ENCODE data around the gene DGKG.

The DGKG gene

GRCh38 chr3:186173224-186173815 lies 188.7 kb downstream of the DGKG start:
- DNase-seq (ENCODE audit: low read depth in 3 of 3), result no peak

- no peak for DNase-seq (ENCODE audit: low read depth in 3 of 3)
These were observed 189.7 kb downstream of the DGKG start for GRCh38 chr3:186172353-186172752.

- no peak for DNase-seq (ENCODE audit: low read depth in 3 of 3)
These were observed 190.5 kb downstream of the DGKG start for GRCh38 chr3:186171521-186171920.

- DNase-seq (ENCODE audit: low read depth in 3 of 3), result no peak
These were observed 191.5 kb downstream of the DGKG start for GRCh38 chr3:186170516-186170915.

GRCh38 chr3:186169379-186169778 lies 192.7 kb downstream of the DGKG start:
- no peak for DNase-seq (ENCODE audit: low read depth in 3 of 3)

GRCh38 chr3:186168976-186169375 lies 193.1 kb downstream of the DGKG start:
- no peak for DNase-seq (ENCODE audit: low read depth in 3 of 3)

GRCh38 chr3:186167646-186168395 lies 194.2 kb downstream of the DGKG start:
- DNase-seq (ENCODE audit: low read depth in 3 of 3), result no peak

- DNase-seq (ENCODE audit: low read depth in 3 of 3), result no peak
These were observed 195.3 kb downstream of the DGKG start for GRCh38 chr3:186166491-186167288.

- no peak for DNase-seq (ENCODE audit: low read depth in 3 of 3)
These were observed 196.0 kb downstream of the DGKG start for GRCh38 chr3:186166036-186166435.

GRCh38 chr3:186165331-186165730 lies 196.7 kb downstream of the DGKG start:
- no peak for DNase-seq (ENCODE audit: low read depth in 3 of 3)

- no peak for DNase-seq (ENCODE audit: low read depth in 3 of 3)
These were observed 197.3 kb downstream of the DGKG start for GRCh38 chr3:186164696-186165095.

GRCh38 chr3:186162221-186162620 lies 199.8 kb downstream of the DGKG start:
- no peak for DNase-seq (ENCODE audit: low read depth in 3 of 3)

- DNase-seq (ENCODE audit: low read depth in 3 of 3), result no peak
These were observed 201.3 kb downstream of the DGKG start for GRCh38 chr3:186160691-186161243.

- no peak for DNase-seq (ENCODE audit: low read depth in 3 of 3)
These were observed 207.4 kb downstream of the DGKG start for GRCh38 chr3:186154641-186155040.

- no peak for DNase-seq (ENCODE audit: low read depth in 3 of 3)
These were observed 209.1 kb downstream of the DGKG start for GRCh38 chr3:186152889-186153292.

GRCh38 chr3:186152361-186152798 lies 209.7 kb downstream of the DGKG start:
- no peak for DNase-seq (ENCODE audit: low read depth in 3 of 3)

- DNase-seq (ENCODE audit: low read depth in 3 of 3), result no peak
These were observed 210.7 kb downstream of the DGKG start for GRCh38 chr3:186151077-186151971.

GRCh38 chr3:186150041-186150830 lies 211.8 kb downstream of the DGKG start:
- no peak for DNase-seq (ENCODE audit: low read depth in 3 of 3)

GRCh38 chr3:186149319-186149960 lies 212.6 kb downstream of the DGKG start:
- no peak for DNase-seq (ENCODE audit: low read depth in 3 of 3)

- no peak for DNase-seq (ENCODE audit: low read depth in 3 of 3)
These were observed 217.8 kb downstream of the DGKG start for GRCh38 chr3:186144257-186144656.

All from stimulated activated CD4-positive, alpha-beta T cell treated with anti-CD3 and anti-CD28 coated beads, TNF-alpha, amount 100 ng/mL, for 4 hours (primary cell).